TTC549 (cell line): ENCODE results near the gene CPXM2.

ENCODE experiments used
- FAIRE-seq: peaks from 2 replicates; lab custom pipeline; 2012; peaks lifted over from hg19 to GRCh38; lab: Jason Lieb, UNC

CPXM2 gene

GRCh38 chr10:123796736-123797135 lies 94.9 kb downstream of the CPXM2 start:
- no peak for FAIRE-seq

GRCh38 chr10:123795846-123796590 lies 95.6 kb downstream of the CPXM2 start:
- FAIRE-seq: no peak

- FAIRE-seq: no peak
Observed at GRCh38 chr10:123795196-123795780, 96.3 kb downstream of the CPXM2 start.

- no peak for FAIRE-seq
Observed at GRCh38 chr10:123792248-123792978, 99.2 kb downstream of the CPXM2 start.

- FAIRE-seq: no peak
Observed at GRCh38 chr10:123790132-123790885, 101.3 kb downstream of the CPXM2 start.

- FAIRE-seq: no peak
Observed at GRCh38 chr10:123788981-123789380, 102.6 kb downstream of the CPXM2 start.

- FAIRE-seq: no peak
Observed at GRCh38 chr10:123787566-123787965, 104.0 kb downstream of the CPXM2 start.

- FAIRE-seq: no peak
Observed at GRCh38 chr10:123786896-123787295, 104.7 kb downstream of the CPXM2 start.

GRCh38 chr10:123786306-123786705 lies 105.3 kb downstream of the CPXM2 start:
- FAIRE-seq: no peak

GRCh38 chr10:123784646-123785045 lies 107.0 kb downstream of the CPXM2 start:
- FAIRE-seq: no peak

- FAIRE-seq: no peak
Observed at GRCh38 chr10:123784216-123784615, 107.4 kb downstream of the CPXM2 start.

- no peak for FAIRE-seq
Observed at GRCh38 chr10:123783296-123783695, 108.3 kb downstream of the CPXM2 start.

GRCh38 chr10:123782549-123782948 lies 109.1 kb downstream of the CPXM2 start:
- FAIRE-seq: no peak

- no peak for FAIRE-seq
Observed at GRCh38 chr10:123781956-123782500, 109.6 kb downstream of the CPXM2 start.

- FAIRE-seq: no peak
Observed at GRCh38 chr10:123781324-123781900, 110.2 kb downstream of the CPXM2 start.

GRCh38 chr10:123778719-123779517 lies 112.7 kb downstream of the CPXM2 start:
- FAIRE-seq: no peak

GRCh38 chr10:123777881-123778280 lies 113.7 kb downstream of the CPXM2 start:
- FAIRE-seq: no peak

- no peak for FAIRE-seq
Observed at GRCh38 chr10:123774132-123774742, 117.4 kb downstream of the CPXM2 start.

- FAIRE-seq: no peak
Observed at GRCh38 chr10:123772645-123773508, 118.7 kb downstream of the CPXM2 start.
